ENCODE results near the gene CRP. TPM values are rescaled to one million over a fixed set of nuclear protein-coding genes. Genes with fewer than 3 reads are reported as not detected.

Gene CRP
- total RNA-seq, 1 donor from 2014 or later, result not detected

- Histone ChIP-seq H3K9me3 (replicated peaks) (no peaks in the 10 kb centered on the region), H3K4me3 (no peak overlapping the region), H3K27ac (replicated peaks) (no peak overlapping the region), H3K27me3 (ENCODE audit: low read depth) (no peaks in the 10 kb centered on the region), H3K36me3 (no peaks in the 10 kb centered on the region), H3K4me1 (no peaks in the 10 kb centered on the region)
- DNase-seq, result no peak
- intact Hi-C loops (cut with micrococcal nuclease), result no loop called here
- no peak for TF ChIP-seq CTCF (IDR thresholded peaks at IDR 0.05; ENCODE audit: borderline replicate concordance)
Measured at GRCh38 chr1:159699653-159700052, 14.7 kb downstream of the CRP start.

DNA sequence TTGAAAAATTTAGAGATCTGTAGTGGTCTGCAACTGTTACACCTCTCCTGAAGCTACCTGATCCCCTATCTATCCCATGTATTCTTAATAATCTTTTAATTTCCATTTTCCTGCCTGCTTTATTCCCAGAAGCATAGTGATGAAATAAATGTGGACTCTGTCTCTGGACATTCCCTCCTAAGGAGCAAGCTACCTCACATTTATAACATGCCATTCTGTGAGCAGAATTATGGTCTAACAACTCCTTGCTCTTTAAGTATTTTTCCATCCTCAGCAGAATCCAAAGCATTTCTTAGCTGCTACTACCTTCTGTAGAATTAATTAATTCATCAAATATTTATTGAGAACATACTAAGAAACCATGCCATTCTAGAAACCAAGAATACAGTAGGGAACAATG lies 15.1 kb downstream of the CRP start:
- Histone ChIP-seq H3K27me3 (ENCODE audit: low read depth) (no peaks in the 10 kb centered on the region), H3K9me3 (replicated peaks) (no peaks in the 10 kb centered on the region), H3K4me1 (no peaks in the 10 kb centered on the region), H3K36me3 (no peaks in the 10 kb centered on the region), H3K4me3 (no peak overlapping the region), H3K27ac (replicated peaks) (no peak overlapping the region)
- intact Hi-C loops (cut with micrococcal nuclease), result no loop called here
- DNase-seq, result no peak
- no peak for TF ChIP-seq CTCF (IDR thresholded peaks at IDR 0.05; ENCODE audit: borderline replicate concordance)

GRCh38 chr1:159687511-159687910 lies 26.9 kb downstream of the CRP start:
- no peaks in the 10 kb centered on the region for H3K9me3 ChIP-seq (replicated peaks)
- no peaks in the 10 kb centered on the region for H3K36me3 ChIP-seq
- H3K4me3 ChIP-seq, result no peak overlapping the region
- no peak for TF ChIP-seq CTCF (IDR thresholded peaks at IDR 0.05; ENCODE audit: borderline replicate concordance)
- no peaks in the 10 kb centered on the region for H3K27me3 ChIP-seq (ENCODE audit: low read depth)
- H3K4me1 ChIP-seq, result no peaks in the 10 kb centered on the region
- DNase-seq, result no peak
- H3K27ac ChIP-seq (replicated peaks), result no peak overlapping the region
- intact Hi-C loops (cut with micrococcal nuclease), result no loop called here

GRCh38 chr1:159686599-159687299 lies 27.6 kb downstream of the CRP start:
- no peak for TF ChIP-seq CTCF (IDR thresholded peaks at IDR 0.05; ENCODE audit: borderline replicate concordance)
- DNase-seq, result no peak
- intact Hi-C loops (cut with micrococcal nuclease), result no loop called here

DNA sequence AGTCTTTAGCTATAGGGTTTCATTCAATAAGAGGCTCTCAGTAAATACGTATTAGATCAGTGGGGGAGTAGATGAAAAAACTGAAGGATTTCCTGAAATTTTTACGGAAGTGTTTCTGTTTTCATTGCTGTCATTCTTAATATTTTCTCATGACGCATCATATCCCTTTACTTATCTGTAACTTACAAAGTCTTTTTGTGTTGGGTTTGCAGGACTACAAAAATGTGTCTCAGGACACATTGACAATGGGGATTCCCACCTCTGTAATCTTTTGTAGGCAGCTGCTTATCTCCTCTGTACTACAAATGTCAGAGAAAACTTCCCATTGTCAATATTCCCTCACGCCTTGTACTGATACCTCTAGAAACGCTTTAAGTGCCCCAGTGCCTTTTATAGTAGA lies 35.5 kb downstream of the CRP start:
- no peaks in the 10 kb centered on the region for H3K4me1 ChIP-seq
- no peaks in the 10 kb centered on the region for H3K36me3 ChIP-seq
- H3K4me3 ChIP-seq, result no peak overlapping the region
- H3K27me3 ChIP-seq (ENCODE audit: low read depth), result no peaks in the 10 kb centered on the region
- intact Hi-C loops (cut with micrococcal nuclease), result no loop called here
- no peak overlapping the region for H3K27ac ChIP-seq (replicated peaks)
- no peak for DNase-seq
- TF ChIP-seq CTCF (IDR thresholded peaks at IDR 0.05; ENCODE audit: borderline replicate concordance), result no peak
- no peaks in the 10 kb centered on the region for H3K9me3 ChIP-seq (replicated peaks)

More at GRCh38 chr1:159686599-159687299, 27.6 kb downstream of the CRP start:
- no peaks in the 10 kb centered on the region for H3K27me3 ChIP-seq (ENCODE audit: low read depth)
- H3K36me3 ChIP-seq, result no peaks in the 10 kb centered on the region
- no peak overlapping the region for H3K27ac ChIP-seq (replicated peaks)
- H3K4me3 ChIP-seq, result no peak overlapping the region
- H3K4me1 ChIP-seq, result no peaks in the 10 kb centered on the region
- no peaks in the 10 kb centered on the region for H3K9me3 ChIP-seq (replicated peaks)

Measured in left ventricle myocardium inferior (tissue), 1 donor.